ENCODE results near the gene MYH7B.

DNA sequence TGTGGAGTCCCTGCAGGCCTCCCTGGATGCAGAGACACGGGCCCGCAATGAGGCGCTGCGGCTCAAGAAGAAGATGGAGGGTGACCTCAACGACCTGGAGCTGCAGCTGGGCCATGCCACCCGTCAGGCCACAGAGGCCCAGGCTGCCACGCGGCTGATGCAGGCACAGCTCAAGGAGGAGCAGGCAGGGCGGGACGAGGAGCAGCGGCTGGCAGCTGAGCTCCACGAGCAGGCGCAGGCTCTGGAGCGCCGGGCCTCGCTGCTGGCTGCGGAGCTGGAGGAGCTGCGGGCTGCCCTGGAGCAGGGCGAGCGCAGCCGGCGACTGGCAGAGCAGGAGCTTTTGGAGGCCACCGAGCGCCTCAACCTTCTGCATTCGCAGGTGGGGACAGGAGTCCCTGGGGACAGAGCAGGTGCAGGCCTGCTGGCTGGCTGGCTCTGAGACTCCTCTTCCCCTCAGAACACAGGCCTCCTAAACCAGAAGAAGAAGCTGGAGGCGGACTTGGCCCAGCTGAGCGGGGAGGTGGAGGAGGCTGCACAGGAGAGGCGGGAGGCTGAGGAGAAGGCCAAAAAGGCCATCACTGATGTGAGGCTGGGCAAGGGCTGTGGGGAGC is 44.7 kb downstream of the MYH7B start:
- TF ChIP-seq, protein P1, sequence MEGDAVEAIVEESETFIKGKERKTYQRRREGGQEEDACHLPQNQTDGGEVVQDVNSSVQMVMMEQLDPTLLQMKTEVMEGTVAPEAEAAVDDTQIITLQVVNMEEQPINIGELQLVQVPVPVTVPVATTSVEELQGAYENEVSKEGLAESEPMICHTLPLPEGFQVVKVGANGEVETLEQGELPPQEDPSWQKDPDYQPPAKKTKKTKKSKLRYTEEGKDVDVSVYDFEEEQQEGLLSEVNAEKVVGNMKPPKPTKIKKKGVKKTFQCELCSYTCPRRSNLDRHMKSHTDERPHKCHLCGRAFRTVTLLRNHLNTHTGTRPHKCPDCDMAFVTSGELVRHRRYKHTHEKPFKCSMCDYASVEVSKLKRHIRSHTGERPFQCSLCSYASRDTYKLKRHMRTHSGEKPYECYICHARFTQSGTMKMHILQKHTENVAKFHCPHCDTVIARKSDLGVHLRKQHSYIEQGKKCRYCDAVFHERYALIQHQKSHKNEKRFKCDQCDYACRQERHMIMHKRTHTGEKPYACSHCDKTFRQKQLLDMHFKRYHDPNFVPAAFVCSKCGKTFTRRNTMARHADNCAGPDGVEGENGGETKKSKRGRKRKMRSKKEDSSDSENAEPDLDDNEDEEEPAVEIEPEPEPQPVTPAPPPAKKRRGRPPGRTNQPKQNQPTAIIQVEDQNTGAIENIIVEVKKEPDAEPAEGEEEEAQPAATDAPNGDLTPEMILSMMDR (IDR thresholded peaks at IDR 0.05), result no peak
- TF ChIP-seq ZFX (IDR thresholded peaks at IDR 0.05; ENCODE audit: borderline replicate concordance), result no peak
